Fibroblast of villous mesenchyme (primary cell): Measurements from ENCODE around the gene DYRK1A. TPM values are rescaled to one million over a fixed set of nuclear protein-coding genes. Genes with fewer than 3 reads are reported as not detected.

Experiments
- DNase-seq: peaks from one replicate; pipeline ENCODE4 v3.0.0-alpha.2; 2010; ENCODE audit warnings: low read depth
- H3K4me3 ChIP-seq: 2 replicates; pipeline ENCODE4 v1.5.1; 2011; ENCODE audit warnings: low read depth, mild to moderate bottlenecking, low read length
- total RNA-seq: library from RNA; depleted of rRNA; stranded (reverse); fragments of >200 nt; gene quantifications from 2 replicates; pipeline ENCODE4 v1.2.3, GENCODE V29; 2012
- TF ChIP-seq, protein P1 (sequence below): IDR thresholded peaks from 2 replicates; pipeline ENCODE4 v1.5.1; 2012; ENCODE audit warnings: low read depth, mild to moderate bottlenecking, low read length; ENCODE audit not compliant: insufficient read depth

DYRK1A gene
- total RNA-seq, 1 donor, result 77.7 TPM

DNA sequence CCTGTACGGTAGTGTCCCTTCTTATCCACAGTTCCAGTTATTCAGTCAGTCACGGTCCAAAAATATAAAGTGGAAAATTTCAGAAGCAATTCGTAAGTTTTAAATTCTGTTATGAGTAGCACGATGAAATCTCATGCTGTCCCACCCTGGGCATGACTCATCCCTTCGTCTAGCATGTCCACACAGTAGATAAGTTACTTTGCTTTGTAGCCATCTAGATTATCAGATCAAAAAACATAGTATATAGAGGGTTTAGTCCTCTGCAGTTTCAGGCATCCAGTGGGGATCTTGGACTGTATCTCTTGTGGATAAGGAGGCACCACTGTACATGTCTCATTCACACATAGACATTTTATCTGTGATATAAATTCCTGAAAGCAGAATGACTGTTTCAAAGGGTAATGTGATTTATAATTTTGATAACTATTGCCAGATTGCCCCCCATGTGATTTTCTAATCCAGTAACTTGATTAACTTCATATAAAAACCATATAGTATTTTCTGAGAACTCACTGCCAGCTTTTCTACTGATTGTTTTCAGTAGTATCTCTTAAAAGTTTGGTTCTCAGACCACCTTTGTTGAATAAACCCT is 143.3 kb downstream of the DYRK1A start:
- no peak overlapping the region for H3K4me3 ChIP-seq
- TF ChIP-seq, protein P1, sequence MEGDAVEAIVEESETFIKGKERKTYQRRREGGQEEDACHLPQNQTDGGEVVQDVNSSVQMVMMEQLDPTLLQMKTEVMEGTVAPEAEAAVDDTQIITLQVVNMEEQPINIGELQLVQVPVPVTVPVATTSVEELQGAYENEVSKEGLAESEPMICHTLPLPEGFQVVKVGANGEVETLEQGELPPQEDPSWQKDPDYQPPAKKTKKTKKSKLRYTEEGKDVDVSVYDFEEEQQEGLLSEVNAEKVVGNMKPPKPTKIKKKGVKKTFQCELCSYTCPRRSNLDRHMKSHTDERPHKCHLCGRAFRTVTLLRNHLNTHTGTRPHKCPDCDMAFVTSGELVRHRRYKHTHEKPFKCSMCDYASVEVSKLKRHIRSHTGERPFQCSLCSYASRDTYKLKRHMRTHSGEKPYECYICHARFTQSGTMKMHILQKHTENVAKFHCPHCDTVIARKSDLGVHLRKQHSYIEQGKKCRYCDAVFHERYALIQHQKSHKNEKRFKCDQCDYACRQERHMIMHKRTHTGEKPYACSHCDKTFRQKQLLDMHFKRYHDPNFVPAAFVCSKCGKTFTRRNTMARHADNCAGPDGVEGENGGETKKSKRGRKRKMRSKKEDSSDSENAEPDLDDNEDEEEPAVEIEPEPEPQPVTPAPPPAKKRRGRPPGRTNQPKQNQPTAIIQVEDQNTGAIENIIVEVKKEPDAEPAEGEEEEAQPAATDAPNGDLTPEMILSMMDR, result no peak
- DNase-seq, result peak; percentile 66

DNA sequence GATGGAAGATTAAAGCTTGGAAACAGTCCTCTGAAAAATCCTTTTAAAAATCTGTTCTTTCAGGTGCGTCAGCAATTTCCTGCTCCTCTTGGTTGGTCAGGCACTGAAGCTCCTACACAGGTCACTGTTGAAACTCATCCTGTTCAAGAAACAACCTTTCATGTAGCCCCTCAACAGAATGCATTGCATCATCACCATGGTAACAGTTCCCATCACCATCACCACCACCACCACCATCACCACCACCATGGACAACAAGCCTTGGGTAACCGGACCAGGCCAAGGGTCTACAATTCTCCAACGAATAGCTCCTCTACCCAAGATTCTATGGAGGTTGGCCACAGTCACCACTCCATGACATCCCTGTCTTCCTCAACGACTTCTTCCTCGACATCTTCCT is 145.3 kb downstream of the DYRK1A start:
- H3K4me3 ChIP-seq, result no peak overlapping the region
- TF ChIP-seq, protein P1, result no peak
- DNase-seq, result no peak

DNA sequence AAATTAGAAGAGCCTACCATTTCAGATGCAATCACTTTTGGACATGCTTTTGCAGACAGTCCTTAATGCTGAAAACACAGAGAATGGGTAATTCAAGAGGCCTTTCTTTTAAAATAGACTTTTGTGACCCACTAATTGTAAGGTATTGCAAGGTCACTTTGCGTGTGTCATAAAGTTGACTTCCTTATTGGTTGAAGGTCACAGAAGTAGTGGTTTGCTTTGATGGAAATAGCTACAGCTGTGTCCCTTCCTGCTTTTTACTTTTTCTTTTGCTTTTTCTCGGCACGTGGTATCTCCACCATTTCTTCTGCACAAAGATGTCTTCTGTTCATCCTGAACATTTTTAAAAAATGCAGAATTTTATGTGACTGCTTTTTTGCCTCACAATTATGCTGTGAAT is 146.8 kb downstream of the DYRK1A start:
- H3K4me3 ChIP-seq, result no peak overlapping the region
- DNase-seq, result no peak
- TF ChIP-seq, protein P1, result no peak

DNA sequence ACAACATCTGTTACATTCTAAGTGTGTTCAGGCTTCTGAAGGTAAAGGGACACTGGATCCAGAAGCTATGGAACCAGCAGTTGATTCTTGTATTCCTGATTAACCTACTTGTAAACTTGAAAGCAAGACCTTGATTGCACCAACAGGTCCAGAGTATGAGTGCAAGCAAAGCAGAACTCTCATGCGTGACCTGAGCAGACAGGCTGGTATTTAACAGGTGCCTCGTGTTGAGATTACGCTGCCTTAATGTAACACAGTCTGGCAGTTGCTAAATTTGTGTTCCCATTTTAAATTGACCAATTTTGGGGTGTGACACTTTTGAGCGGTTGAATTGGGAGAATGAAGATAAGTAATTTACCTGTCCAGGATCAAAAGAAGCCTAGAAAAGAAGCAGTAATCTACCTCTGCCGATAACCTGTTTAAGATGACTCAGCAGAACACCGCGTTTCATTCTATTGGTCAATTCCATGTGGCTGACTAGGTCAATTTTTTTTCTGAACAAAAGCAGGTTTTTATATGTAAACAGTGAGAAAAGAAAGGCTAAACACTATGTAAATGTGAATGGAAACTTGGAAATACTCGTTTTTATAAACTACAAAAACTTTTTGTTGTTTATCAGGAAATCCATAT is 147.6 kb downstream of the DYRK1A start:
- DNase-seq, result no peak
- TF ChIP-seq, protein P1, result no peak
- no peak overlapping the region for H3K4me3 ChIP-seq

DNA sequence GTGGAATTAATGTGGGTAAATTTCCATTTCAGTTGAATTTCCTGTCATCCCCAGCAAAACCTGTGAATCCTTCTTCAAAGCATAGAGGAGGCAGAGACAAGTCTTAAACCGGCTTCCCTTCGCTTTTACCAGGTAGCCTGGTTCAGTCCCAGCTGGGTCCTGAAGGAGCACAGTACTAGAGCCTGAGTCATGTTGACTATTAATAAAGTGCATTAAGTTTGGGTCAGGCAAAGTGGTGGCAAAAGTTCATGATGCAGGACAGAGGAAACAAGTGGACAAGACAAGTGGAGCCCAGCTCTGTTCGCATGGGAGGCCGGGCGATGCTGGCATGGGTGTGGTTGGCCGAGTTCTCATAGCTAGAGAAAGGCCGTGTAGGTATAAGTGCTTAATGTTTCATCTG is 150.4 kb downstream of the DYRK1A start:
- TF ChIP-seq, protein P1, result no peak
- DNase-seq, result no peak
- H3K4me3 ChIP-seq, result no peak overlapping the region

DNA sequence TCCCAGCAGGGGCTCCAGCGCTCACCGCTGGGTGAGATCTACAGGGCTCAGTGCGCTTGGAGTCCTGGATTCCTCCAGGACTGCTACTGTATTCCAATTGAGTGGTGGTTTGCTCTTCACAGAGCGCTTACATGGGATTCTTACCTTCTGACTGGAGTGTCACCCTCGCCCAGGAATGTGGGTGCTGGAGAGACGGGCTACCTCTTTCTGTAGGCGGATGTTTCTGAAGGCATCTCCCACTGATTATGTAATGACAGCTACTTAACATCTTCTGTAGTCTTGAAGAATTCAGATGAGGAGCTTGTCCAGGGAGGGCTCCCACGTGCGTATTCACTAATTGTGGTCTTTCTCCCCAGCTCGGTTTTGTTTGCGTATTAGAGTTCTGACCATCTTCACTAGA is 154.2 kb downstream of the DYRK1A start:
- TF ChIP-seq, protein P1, result no peak
- no peak for DNase-seq

DNA sequence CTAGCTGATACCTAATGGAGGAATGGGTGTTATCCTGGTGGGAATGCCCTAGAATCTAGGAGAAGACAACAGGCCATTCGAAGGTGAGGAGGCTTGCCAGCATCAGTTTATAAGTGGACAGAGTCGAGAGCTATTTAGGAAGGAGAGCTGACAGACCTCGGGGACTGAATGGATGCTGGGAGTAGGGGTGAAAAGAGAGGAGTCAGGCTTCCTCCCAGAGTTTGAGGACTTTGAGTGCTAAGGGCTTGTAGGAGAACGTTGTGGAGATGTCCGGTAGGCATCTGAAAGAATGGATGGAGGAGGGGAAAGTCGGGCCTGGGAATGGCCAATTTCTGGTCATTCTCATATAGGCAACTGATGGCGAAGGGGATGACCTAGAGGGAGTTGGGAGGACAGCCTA is 155.1 kb downstream of the DYRK1A start:
- H3K4me3 ChIP-seq, result no peak overlapping the region
- no peak for DNase-seq
- TF ChIP-seq, protein P1, result no peak

More for the DNA sequence above, 154.2 kb downstream of the DYRK1A start:
- H3K4me3 ChIP-seq, result no peak overlapping the region
